HG03103 (cell line): Measurements from ENCODE around the gene ENPP3.

Source experiments
- ATAC-seq: cut with Tn5 transposase; IDR thresholded peaks from one replicate; pipeline ENCODE4 v1.9.1; 2021; ENCODE audit warnings: low read depth; ENCODE audit not compliant: unreplicated experiment

ENPP3 gene

DNA sequence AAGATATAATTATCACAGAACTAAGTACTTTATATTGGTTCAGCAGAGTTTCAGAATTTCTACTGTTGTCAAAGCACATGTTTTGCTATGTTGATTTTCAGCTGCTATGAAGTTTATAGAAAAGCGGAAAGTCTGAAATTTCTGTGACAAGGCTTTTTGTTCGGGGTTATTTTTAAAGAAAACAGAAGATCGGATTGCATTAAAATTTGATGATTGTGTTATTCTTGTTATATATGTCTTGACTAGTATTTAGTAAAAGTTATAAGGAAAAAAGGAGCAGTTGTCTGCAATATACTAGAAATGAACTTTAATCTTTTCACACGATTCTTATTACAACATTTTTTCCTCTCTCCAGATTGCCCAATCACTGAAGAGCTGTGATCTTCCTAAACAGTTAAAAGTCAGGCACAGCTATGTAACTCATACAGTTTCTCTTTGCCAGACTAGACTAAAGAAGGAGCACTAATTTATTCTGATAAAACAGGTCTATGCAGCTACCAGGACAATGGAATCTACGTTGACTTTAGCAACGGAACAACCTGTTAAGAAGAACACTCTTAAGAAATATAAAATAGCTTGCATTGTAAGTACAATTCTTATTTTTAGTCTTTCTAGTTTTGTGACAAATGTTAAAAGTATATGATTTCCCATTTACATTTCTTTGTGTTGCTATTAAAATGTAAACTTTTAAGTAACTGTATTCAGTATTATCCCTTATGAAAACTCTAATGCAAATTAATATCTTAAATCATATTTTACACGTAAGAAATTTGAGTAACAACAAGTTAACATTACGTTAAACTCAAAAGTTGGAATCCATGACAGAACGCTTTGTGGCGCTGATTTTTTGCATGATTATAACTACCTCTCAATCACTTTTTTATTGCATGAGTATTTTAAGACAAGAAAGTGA is at the start of gene ENPP3:
ENPP3 (plus strand) TSS at position 423 of the 913 bp plus-strand sequence; CDS start at position 506, 83 bp downstream.
- no peak for ATAC-seq

GRCh38 chr6:131587909-131588308 is 49.2 kb upstream of the ENPP3 start:
- ATAC-seq = no peak

DNA sequence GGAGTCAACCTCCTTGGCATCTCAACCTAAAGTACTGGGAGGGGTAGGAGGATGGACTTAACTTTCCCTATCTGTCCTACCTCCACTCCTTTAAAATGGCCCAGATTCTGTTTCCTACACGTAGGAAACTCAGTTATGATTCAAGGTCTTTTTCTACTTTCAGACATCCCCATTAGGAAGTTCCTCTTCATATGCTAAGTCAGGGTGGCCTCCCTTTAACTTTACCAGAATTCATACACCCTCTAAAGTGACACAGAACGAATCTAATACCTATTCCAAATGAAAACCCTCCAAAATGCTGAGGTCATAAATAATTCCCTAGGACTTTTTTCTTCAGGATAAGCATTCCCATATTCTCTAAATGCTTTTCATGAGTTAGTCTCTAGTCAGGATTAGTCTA is 48.5 kb upstream of the ENPP3 start:
- ATAC-seq = no peak

DNA sequence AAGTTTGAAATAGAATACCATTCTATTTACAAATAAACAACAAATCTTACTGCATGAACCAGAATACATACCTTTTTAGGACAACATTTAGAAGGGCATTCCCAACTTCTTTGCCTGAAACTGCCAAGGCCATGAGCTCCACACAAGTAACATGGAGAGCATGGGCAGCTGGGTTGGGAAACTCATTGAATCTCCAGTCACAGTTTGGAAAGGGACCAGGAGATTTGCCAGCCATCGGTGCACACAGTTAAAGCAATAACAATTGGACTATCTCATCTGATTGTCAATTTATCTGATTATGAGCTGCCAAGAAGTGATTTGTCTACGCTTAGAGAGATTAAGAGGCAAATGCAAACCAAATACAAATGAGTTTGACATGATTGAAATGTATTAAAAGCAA is 44.2 kb upstream of the ENPP3 start:
- no peak for ATAC-seq

GRCh38 chr6:131594074-131594473 is 43.0 kb upstream of the ENPP3 start:
- ATAC-seq = no peak

- no peak for ATAC-seq
Observed at GRCh38 chr6:131597446-131597845, 39.7 kb upstream of the ENPP3 start.

DNA sequence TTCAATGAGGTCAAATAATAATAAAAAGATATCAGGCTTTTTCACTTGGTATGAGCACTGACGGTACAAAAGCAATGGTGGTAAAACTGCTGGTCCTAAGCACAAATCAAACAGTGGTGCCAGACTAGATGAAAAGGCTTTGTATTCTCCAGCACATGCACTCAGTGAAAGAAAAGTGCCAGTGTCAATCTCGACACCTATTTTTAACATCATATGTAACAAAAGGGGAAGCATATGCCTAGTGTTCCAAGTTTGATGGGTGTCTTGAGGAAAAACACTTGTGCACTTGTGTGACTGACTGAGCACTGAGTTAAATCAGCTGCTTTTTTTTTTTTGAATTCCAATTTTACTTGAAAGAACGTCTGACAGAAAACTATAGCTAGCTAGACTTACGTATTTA is 36.4 kb upstream of the ENPP3 start:
- ATAC-seq = no peak

DNA sequence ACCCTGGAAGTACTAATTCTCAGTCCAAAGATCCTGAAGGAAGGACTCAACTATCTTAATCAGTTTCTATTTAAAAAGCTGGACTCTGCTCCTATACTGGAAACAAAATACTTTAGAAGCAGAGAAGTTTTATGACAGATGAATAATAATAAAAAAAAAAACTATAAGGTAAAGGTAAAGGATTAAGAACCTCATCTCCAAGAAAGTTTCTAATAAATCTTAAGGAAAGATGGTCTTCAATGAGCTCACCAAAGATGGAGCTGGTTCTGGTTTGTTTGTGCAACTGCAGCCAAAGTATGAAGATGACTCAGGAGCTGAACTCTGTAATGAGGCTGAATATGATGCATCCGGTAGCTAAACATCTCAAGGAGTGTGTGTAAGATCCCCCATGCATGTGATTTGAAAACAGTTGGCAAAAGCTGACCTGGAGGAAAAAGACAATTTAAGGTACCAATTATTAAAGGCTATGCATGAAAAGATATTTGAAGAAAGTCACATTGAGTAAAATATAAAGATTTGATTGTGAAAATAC is 34.3 kb upstream of the ENPP3 start:
- ATAC-seq = no peak

DNA sequence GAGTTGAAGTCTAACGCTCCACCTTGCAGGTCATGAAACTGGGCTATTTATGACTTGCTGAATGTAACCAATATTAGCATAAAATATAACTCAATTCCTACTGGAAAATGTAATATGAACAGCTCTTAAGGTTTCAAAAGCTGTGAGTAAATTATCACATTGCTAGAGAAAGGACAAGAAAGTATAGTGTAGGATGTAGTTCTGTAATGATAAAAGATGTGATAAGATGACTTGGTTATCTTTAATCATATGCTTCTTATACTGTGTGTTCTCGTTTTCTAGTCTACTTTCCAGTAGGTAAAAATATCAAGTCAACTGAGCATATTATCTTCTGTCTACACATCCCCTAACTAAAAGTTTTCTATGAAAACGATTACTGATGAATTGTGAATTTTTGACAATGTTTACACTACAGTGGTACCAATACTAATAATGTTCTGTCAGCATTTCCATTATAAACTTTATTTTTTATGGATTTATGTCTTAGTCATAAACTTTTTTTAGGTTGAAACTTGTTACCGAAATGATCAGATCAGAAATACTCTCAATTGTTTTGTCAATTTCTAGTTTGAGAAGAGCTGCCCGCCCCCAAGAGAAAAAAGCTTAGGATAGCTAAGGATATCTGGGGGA is 23.7 kb upstream of the ENPP3 start:
- ATAC-seq = no peak

DNA sequence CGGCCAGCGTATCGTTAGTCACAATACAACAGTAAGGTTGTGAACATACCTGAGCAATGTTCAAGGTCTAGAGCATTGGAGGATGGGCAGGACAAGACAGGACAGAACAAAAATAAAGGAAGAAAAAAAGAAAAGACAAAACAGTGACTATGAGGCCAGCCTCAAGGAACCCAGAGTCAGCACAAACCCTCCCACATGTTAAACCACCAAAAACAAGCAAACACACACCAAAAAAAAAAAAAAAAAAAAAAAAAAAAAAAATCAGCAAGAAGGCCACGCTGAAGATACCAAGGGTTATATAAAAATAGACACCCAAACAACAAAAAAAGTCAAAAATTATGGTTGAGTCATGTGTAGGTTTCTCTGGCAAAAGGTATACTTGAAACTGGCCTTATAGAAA is 21.8 kb upstream of the ENPP3 start:
- no peak for ATAC-seq

DNA sequence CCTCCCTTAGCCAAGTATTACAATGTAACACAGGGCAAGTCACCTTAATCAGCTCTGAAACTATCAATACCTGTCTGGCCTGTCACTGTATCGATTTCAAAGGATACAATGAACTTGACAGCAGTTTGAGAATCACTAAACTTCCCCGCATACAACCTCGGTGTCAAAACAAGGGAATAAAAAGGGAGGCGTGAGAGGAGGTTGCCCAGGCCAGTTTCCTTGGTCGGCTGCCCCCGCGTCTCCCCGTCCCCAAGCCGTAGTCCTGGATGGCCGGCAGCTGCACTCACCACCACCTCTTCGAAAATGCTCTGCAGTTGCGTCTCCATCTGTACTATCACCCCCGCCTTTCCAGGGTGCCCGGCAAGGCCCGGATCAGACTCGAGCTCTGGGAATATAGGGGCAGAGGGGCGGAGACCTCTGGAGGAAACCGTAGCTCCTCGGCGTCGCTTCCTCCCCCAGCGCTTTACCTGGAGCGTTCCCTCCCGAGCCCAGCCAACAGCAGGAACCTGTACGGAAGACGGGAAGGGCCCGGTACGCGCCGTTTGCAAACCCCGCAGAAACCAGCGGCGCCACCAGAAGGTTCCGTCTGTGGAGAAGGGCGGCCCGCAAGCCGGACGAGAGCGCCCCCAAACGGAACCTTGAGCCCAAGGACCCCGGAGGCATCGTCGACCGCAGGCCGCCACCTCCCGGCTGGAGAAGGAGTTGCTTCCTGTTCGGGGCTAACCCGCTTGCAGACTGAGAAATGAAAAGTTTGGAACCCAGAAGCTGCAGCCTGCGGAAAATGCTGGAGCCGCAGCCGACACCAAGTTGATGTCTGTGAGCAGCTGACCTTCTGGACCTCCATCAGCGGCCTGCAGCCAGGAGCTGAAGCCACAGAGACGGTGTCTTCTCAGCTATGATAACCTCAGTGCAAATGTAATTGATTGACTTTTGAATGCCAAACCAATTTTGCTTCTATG is 9.1 kb upstream of the ENPP3 start, which contains the start of gene MED23:
MED23 (minus strand) TSS at position 519 of the 959 bp plus-strand sequence; CDS start at position 326, 193 bp downstream.
- peak; percentile 95 for ATAC-seq

DNA sequence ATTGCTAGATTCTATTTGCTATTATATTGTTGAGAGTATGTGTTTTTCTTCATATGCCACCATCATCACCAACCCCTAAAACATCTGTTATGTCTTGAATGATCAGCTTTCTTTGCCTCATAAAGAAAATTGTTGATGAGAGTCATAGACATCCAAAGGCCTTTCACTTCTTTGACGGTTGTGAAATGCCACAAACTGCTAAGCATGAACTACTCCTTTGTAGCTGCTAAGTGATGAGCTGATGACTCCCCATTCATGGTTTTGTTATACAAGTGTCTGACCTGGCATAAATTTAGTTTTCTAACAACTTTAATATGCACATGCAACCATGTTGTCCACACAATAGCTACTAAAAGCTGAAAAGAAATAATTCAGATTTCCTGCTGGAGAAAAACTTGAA is 8.4 kb upstream of the ENPP3 start:
- no peak for ATAC-seq

DNA sequence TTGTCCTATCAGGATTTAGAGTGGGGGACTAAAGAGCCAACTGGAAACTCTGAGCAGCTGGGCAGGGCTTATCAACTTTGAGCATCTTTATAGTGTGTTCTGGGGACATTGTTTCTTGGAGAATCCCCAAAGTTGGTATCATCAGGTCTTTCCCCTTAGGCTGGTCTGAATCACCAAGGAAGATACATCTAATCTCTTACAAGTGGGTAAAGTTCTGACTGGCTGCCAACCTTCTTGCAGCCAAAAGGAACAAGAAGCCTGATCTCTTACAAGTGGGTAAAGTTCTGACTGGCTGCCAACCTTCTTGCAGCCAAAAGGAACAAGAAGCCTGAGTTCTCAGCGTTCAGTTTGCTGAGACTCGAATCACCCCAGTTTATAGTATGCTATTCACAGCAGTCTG is 7.5 kb upstream of the ENPP3 start:
- ATAC-seq = no peak

GRCh38 chr6:131631625-131632289 is 5.3 kb upstream of the ENPP3 start:
- no peak for ATAC-seq

- ATAC-seq = peak; percentile 84
Observed at GRCh38 chr6:131635384-131636340, 1.4 kb upstream of the ENPP3 start.

- ATAC-seq = no peak
Observed at GRCh38 chr6:131638013-131638412, 911 bp downstream of the ENPP3 start.

DNA sequence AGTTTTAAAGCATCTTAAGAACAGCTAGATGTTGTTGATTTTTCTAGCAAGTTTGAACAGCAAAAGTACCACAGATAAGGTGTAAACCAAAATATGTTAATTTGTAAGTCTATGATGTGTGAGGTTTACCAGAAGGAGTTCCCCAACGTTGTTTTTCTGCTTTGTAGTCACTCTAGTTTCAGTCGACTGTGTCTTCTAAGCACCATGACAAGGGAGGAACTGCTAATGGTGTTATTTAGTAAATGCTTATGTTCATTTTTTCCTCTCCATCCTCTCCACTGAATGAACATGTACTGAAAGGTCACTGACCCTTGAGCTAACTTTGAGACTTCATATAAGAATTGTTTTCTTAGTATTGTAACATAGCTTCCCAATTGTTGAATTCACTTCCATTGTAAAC is 3.0 kb downstream of the ENPP3 start:
- no peak for ATAC-seq

GRCh38 chr6:131640576-131640975 is 3.5 kb downstream of the ENPP3 start:
- ATAC-seq = no peak

DNA sequence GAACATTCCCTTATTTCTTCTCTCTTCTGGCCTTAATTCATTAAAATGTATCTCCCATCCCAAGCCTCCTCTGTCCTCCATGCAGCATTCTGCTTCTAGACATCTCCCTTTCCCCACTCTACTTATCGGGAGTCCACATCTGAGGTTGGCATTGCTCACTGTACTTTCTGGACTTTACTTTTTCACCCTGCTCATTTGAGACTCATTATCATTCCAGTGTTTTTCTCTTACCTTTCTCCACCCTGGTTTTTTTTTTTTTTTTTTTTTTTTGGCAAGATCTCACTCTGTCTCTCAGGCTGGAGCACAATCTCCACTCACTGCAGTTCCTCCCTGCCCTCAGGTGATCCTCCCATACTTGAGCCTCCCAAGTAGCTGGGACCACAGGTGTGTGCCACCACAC is 4.5 kb downstream of the ENPP3 start:
- ATAC-seq = no peak
